Chondrocyte (in vitro differentiated cells): ENCODE results near the gene ATG10. TPM values are rescaled to one million over a fixed set of nuclear protein-coding genes. Genes with fewer than 3 reads are reported as not detected.
A peak's percentile ranks its signal among the peaks of the same experiment; 100 is the strongest.

Experiments used
- DNase-seq: peaks from one replicate; pipeline ENCODE4 v3.0.0; 2021; ENCODE audit warnings: mixed read lengths, low spot score
- H3K27ac Mint-ChIP-seq: one replicate; pipeline ENCODE4 v1.8.0; 2021; ENCODE audit warnings: mild to moderate bottlenecking, moderate library complexity, mixed read lengths; ENCODE audit not compliant: unreplicated experiment
- H3K27me3 Mint-ChIP-seq: 2 replicates; pipeline ENCODE4 v1.8.0; 2021; ENCODE audit warnings: low read depth, mixed read lengths
- H3K36me3 Mint-ChIP-seq: 2 replicates; pipeline ENCODE4 v1.8.0; 2021; ENCODE audit warnings: low read depth, mixed read lengths
- H3K4me1 Mint-ChIP-seq: 2 replicates; pipeline ENCODE4 v1.8.0; 2021; ENCODE audit warnings: low read depth, mild to moderate bottlenecking, mixed read lengths
- H3K4me3 Mint-ChIP-seq: one replicate; pipeline ENCODE4 v1.8.0; 2021; ENCODE audit warnings: mild to moderate bottlenecking, moderate library complexity, mixed read lengths; ENCODE audit not compliant: unreplicated experiment
- H3K9me3 Mint-ChIP-seq: 2 replicates; pipeline ENCODE4 v1.8.0; 2021; ENCODE audit warnings: low read depth, mixed read lengths
- CTCF ChIP-seq: fragments of 200-600 bp; sonication (generic); IDR thresholded peaks from 2 replicates; pipeline ENCODE4 v1.5.0; 2021; ENCODE audit warnings: antibody characterized with exemption, mild to moderate bottlenecking, moderate library complexity
- total RNA-seq: library from RNA; stranded (reverse); gene quantifications from 3 replicates; pipeline ENCODE4 v1.2.1, GENCODE V29; 2021

The ATG10 gene
- total RNA-seq, 1 donor from 2014 or later, result 6.4 TPM

GRCh38 chr5:82164977-82165713, 193.3 kb downstream of the ATG10 start:
- H3K36me3 Mint-ChIP-seq, result no peaks in the 10 kb centered on the region

GRCh38 chr5:82165740-82166530, 194.1 kb downstream of the ATG10 start:
- TF ChIP-seq CTCF, result peak; percentile 95
- H3K36me3 Mint-ChIP-seq, result no peaks in the 10 kb centered on the region
- no peak for DNase-seq
- H3K4me3 Mint-ChIP-seq, result no peak overlapping the region
- no peaks in the 10 kb centered on the region for H3K9me3 Mint-ChIP-seq
- peak overlapping the region; percentile 82 for H3K27ac Mint-ChIP-seq
- H3K4me1 Mint-ChIP-seq, result peaks cover 34% of the 10 kb centered on the region
- H3K27me3 Mint-ChIP-seq, result no peaks in the 10 kb centered on the region

More at GRCh38 chr5:82164977-82165713, 193.3 kb downstream of the ATG10 start:
- Mint-ChIP-seq H3K9me3 (no peaks in the 10 kb centered on the region), H3K27ac (peak overlapping the region; percentile 82), H3K4me1 (peaks cover 34% of the 10 kb centered on the region), H3K27me3 (no peaks in the 10 kb centered on the region), H3K4me3 (no peak overlapping the region)
- no peak for TF ChIP-seq CTCF
- DNase-seq, result no peak

GRCh38 chr5:82167372-82167935, 195.6 kb downstream of the ATG10 start:
- Mint-ChIP-seq H3K4me3 (no peak overlapping the region), H3K27ac (no peak overlapping the region), H3K27me3 (no peaks in the 10 kb centered on the region), H3K4me1 (peaks cover 34% of the 10 kb centered on the region), H3K9me3 (no peaks in the 10 kb centered on the region), H3K36me3 (no peaks in the 10 kb centered on the region)
- no peak for TF ChIP-seq CTCF
- no peak for DNase-seq

GRCh38 chr5:82168294-82168693, 196.5 kb downstream of the ATG10 start:
- Mint-ChIP-seq H3K27ac (no peak overlapping the region), H3K4me3 (no peak overlapping the region), H3K27me3 (no peaks in the 10 kb centered on the region), H3K9me3 (no peaks in the 10 kb centered on the region), H3K4me1 (peaks cover 34% of the 10 kb centered on the region), H3K36me3 (no peaks in the 10 kb centered on the region)
- no peak for DNase-seq
- no peak for TF ChIP-seq CTCF

- Mint-ChIP-seq H3K4me1 (peaks cover 21% of the 10 kb centered on the region), H3K27me3 (no peaks in the 10 kb centered on the region), H3K9me3 (no peaks in the 10 kb centered on the region), H3K27ac (no peak overlapping the region), H3K36me3 (no peaks in the 10 kb centered on the region), H3K4me3 (no peak overlapping the region)
- no peak for TF ChIP-seq CTCF
- DNase-seq, result no peak
Measured at GRCh38 chr5:82169892-82170291, 198.1 kb downstream of the ATG10 start.
